Measurements from ENCODE around the gene EPB41. TPM values are rescaled to one million over a fixed set of nuclear protein-coding genes. Genes with fewer than 3 reads are reported as not detected.
"Not testable (repeated sequence)": the region's sequence is repeated elsewhere in the genome, so short reads cannot be mapped to it uniquely, and the experiment has no call there.

EPB41 gene
- total and polyA plus RNA-seq, 9 of the 15 experiments (the other 6 are each of a cell fraction or from before 2014, with no cell fraction given), result 3.7 to 213 (median 141) TPM

DNA sequence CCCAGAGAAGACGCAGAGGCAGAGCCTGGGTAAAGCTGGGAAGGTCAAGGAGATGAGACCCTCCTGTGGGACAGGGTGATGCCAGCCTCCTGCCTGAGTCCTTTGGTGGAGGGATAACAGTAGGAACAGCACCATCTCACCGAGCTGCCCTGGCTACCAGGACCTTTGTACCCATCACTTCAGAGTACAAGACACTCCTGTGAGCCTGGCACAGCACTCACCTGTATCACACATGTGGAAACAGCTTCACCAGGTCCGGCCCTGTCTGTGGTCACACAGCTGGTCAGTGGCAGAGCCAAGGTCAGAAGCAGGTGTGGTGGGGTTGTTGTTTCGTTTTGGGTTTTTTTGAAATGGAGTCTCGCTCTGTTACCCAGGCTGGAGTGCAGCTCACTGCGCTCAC lies 214.4 kb downstream of the EPB41 start:
- TF ChIP-seq JUND (IDR thresholded peaks at IDR 0.05; ENCODE audit: borderline replicate concordance, low read depth, low read length) (no peak), JUND (tag; IDR thresholded peaks at IDR 0.05; ENCODE audit: borderline replicate concordance, low read depth, low read length) (no peak)
- Histone ChIP-seq H3K9me3 (replicated peaks; ENCODE audit: control insufficient read depth, insufficient read depth, low read depth, low read length) (no peaks in the 10 kb centered on the region), H3K4me3 (no peak overlapping the region), H3K27ac (ENCODE audit: extremely low read depth, low read depth, low read length) (no peak overlapping the region), H4K20me1 (replicated peaks; ENCODE audit: control insufficient read depth, insufficient read depth, low read length) (no peaks in the 10 kb centered on the region), H2AFZ (ENCODE audit: low read depth, low read length) (no peak overlapping the region), H3K9me1 (ENCODE audit: control insufficient read depth, insufficient read depth, low read length) (no peaks in the 10 kb centered on the region), H3K9ac (ENCODE audit: insufficient read depth in 1 of 2, low read depth in 2 of 2, low read length in 2 of 2) (peak overlapping the region in 1 of 2 experiments; percentile 41; a peak in 1 of 4 replicates), H3K4me2 (ENCODE audit: insufficient read depth, low read length) (no peak overlapping the region), H3K27me3 (ENCODE audit: control insufficient read depth in 2 of 2, insufficient read depth in 2 of 2, low read length in 2 of 2) (no peaks in the 10 kb centered on the region), H3K4me1 (replicated peaks in 1 of 2; ENCODE audit: control insufficient read depth in 2 of 2, insufficient read depth in 2 of 2, low read length in 2 of 2) (peaks cover 6 to 18% of the 10 kb centered on the region in 2 experiments; a peak in 4 of 5 replicates), H3K79me2 (ENCODE audit: control insufficient read depth, insufficient read depth, low read length) (no peaks in the 10 kb centered on the region), H3K36me3 (ENCODE audit: control insufficient read depth, insufficient read depth, low read length) (no peaks in the 10 kb centered on the region)
- ChIA-PET CTCF (ENCODE audit: low intra/inter-chr PET ratio) (no interaction called here), POLR2A (interaction anchor here (0.5 to 3.1 kb wide), 4 partner anchors 15 to 35 kb away, joined by 3 to 12 read pairs (median 4); no protein-coding TSS in a partner anchor)
- intact Hi-C loops (cut with micrococcal nuclease), result no loop called here
- no peak for DNase-seq (ENCODE audit: extremely low read depth in 1 of 4, low spot score in 3 of 4)
- BruUV-seq (replicated peaks), result no TSS peak
- no peak for ATAC-seq
- 38% methylated on average over 6 of the region's 6 CpGs for WGBS (ENCODE audit: insufficient coverage, low coverage, missing lambda C conversion rate)
- in situ Hi-C loops (cut with MboI), result no loop called here
- FAIRE-seq, result no peak

DNA sequence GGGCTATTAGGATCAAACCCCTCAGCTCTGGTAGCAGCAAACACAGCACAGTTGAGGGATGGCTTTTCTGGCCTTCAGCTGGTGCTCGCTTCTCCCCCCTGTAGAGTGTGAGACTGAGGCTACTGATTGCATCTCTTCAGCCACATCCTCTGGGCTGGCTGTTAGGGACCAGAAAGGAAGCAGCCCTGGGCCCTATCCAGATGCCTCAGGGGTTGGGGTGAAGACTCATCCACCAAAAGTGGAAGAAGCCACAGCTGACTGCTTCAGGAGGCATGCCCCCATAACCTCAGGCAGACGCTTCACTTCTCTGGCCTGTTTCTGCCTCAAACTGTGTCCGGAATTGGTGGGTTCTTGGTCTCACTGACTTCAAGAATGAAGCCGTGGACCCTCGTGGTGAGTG lies 215.5 kb downstream of the EPB41 start:
- H3K79me2 ChIP-seq (ENCODE audit: control insufficient read depth, insufficient read depth, low read length), result no peaks in the 10 kb centered on the region
- CTCF ChIA-PET (ENCODE audit: low intra/inter-chr PET ratio), result no interaction called here
- in situ Hi-C loops (cut with MboI), result no loop called here

DNA sequence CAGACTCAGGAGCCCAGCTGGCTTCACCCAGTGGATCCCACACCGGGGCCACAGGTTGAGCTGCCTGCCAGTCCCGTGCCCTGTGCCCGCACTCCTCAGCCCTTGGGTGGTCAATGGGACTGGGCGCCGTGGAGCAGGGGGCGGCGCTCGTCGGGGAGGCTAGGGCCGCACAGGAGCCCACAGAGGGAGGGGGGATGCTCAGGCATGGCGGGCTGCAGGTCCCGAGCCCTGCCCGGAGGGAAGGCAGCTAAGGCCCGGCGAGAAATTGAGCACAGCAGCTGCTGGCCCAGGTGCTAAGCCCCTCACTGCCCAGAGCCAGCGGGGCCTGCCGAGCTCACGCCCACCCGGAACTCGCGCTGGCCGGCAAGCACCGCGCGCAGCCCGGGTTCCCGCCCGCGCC lies 216.7 kb downstream of the EPB41 start:
- POLR2A ChIA-PET, result interaction anchor here (0.6 to 3.1 kb wide), 6 partner anchors 9 to 203 kb away, joined by 3 to 12 read pairs (median 4); no protein-coding TSS in a partner anchor
- H3K4me2 ChIP-seq (ENCODE audit: insufficient read depth, low read length); H3K9ac ChIP-seq (ENCODE audit: insufficient read depth in 1 of 2, low read depth in 2 of 2, low read length in 2 of 2); H3K4me1 ChIP-seq (replicated peaks in 1 of 2; ENCODE audit: control insufficient read depth in 2 of 2, insufficient read depth in 2 of 2, low read length in 2 of 2); FAIRE-seq; H3K27ac ChIP-seq (ENCODE audit: extremely low read depth, low read depth, low read length); H3K9me1 ChIP-seq (ENCODE audit: control insufficient read depth, insufficient read depth, low read length); H3K9me3 ChIP-seq (replicated peaks; ENCODE audit: control insufficient read depth, insufficient read depth, low read depth, low read length); in situ Hi-C loops (cut with MboI); ATAC-seq; H3K4me3 ChIP-seq; H3K27me3 ChIP-seq (ENCODE audit: control insufficient read depth in 2 of 2, insufficient read depth in 2 of 2, low read length in 2 of 2); DNase-seq (ENCODE audit: extremely low read depth in 1 of 4, low spot score in 3 of 4); H3K79me2 ChIP-seq (ENCODE audit: control insufficient read depth, insufficient read depth, low read length); H4K20me1 ChIP-seq (replicated peaks; ENCODE audit: control insufficient read depth, insufficient read depth, low read length); CTCF ChIA-PET (ENCODE audit: low intra/inter-chr PET ratio); H3K36me3 ChIP-seq (ENCODE audit: control insufficient read depth, insufficient read depth, low read length); intact Hi-C loops (cut with micrococcal nuclease); BruUV-seq (replicated peaks); H2AFZ ChIP-seq (ENCODE audit: low read depth, low read length): not testable (repeated sequence)
- 86% methylated on average over 22 of the region's 29 CpGs for WGBS (ENCODE audit: insufficient coverage, low coverage, missing lambda C conversion rate)

More for the DNA sequence above, 215.5 kb downstream of the EPB41 start:
- TF ChIP-seq, protein P1, sequence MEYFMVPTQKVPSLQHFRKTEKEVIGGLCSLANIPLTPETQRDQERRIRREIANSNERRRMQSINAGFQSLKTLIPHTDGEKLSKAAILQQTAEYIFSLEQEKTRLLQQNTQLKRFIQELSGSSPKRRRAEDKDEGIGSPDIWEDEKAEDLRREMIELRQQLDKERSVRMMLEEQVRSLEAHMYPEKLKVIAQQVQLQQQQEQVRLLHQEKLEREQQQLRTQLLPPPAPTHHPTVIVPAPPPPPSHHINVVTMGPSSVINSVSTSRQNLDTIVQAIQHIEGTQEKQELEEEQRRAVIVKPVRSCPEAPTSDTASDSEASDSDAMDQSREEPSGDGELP (CRISPR knock-in tag; IDR thresholded peaks at IDR 0.05; ENCODE audit: borderline replicate concordance), result peak; percentile 36; the same call in 1 of the 2 replicates
- no peak for TF ChIP-seq KLF6 (CRISPR knock-in tag; IDR thresholded peaks at IDR 0.05; ENCODE audit: borderline replicate concordance)
- DNase-seq (ENCODE audit: extremely low read depth in 1 of 4, low spot score in 3 of 4), result no peak
- Histone ChIP-seq H3K27ac (ENCODE audit: extremely low read depth, low read depth, low read length) (no peak overlapping the region), H3K4me3 (no peak overlapping the region), H3K4me1 (replicated peaks in 1 of 2; ENCODE audit: control insufficient read depth in 2 of 2, insufficient read depth in 2 of 2, low read length in 2 of 2) (peaks cover 6 to 16% of the 10 kb centered on the region in 2 experiments; a peak in 4 of 5 replicates), H3K9ac (ENCODE audit: insufficient read depth in 1 of 2, low read depth in 2 of 2, low read length in 2 of 2) (peak overlapping the region in 1 of 2 experiments; percentile 1; a peak in 1 of 4 replicates), H3K36me3 (ENCODE audit: control insufficient read depth, insufficient read depth, low read length) (no peaks in the 10 kb centered on the region), H3K4me2 (ENCODE audit: insufficient read depth, low read length) (no peak overlapping the region), H3K9me1 (ENCODE audit: control insufficient read depth, insufficient read depth, low read length) (no peaks in the 10 kb centered on the region), H3K27me3 (ENCODE audit: control insufficient read depth in 2 of 2, insufficient read depth in 2 of 2, low read length in 2 of 2) (no peaks in the 10 kb centered on the region), H3K9me3 (replicated peaks; ENCODE audit: control insufficient read depth, insufficient read depth, low read depth, low read length) (no peaks in the 10 kb centered on the region), H4K20me1 (replicated peaks; ENCODE audit: control insufficient read depth, insufficient read depth, low read length) (no peaks in the 10 kb centered on the region), H2AFZ (ENCODE audit: low read depth, low read length) (no peak overlapping the region)
- no peak for FAIRE-seq
- intact Hi-C loops (cut with micrococcal nuclease), result no loop called here
- no TSS peak for BruUV-seq (replicated peaks)
- POLR2A ChIA-PET, result interaction anchor here (0.9 to 3.1 kb wide), 5 partner anchors 14 to 104 kb away, joined by 3 to 12 read pairs (median 3); partner anchors contain the start of gene SRSF4
- WGBS (ENCODE audit: insufficient coverage, low coverage, missing lambda C conversion rate), result 25% methylated on average over 5 of the region's 5 CpGs
- ATAC-seq, result peak; percentile 35
